K562 (cell line): Measurements from ENCODE around the gene SLC34A3. TPM values are rescaled to one million over a fixed set of nuclear protein-coding genes. Genes with fewer than 3 reads are reported as not detected.

Experiments used
- ARNT ChIP-seq, 2 experiments: fragments of 450-650 bp; IDR thresholded peaks; 2 replicates each; pipeline ENCODE4 v1.6.1; 2016; ENCODE audit warnings: mild to moderate bottlenecking in 1 of 2
- CBX8 ChIP-seq: fragments of 200-600 bp; sonication (generic); IDR thresholded peaks from 2 replicates; pipeline ENCODE4 v1.6.1; 2012; ENCODE audit warnings: borderline replicate concordance, mixed run types, low read depth, mild to moderate bottlenecking, moderate library complexity, mixed read lengths, low read length, control low read depth, inconsistent platforms; ENCODE audit not compliant: poor library complexity, severe bottlenecking; ENCODE audit errors: extremely low read depth
- KDM2B ChIP-seq: fragments of 250-450 bp; sonication (Bioruptor Pico); IDR thresholded peaks from 2 replicates; pipeline ENCODE4 v1.8.0; 2021; ENCODE audit warnings: mild to moderate bottlenecking, moderate library complexity
- PML ChIP-seq: IDR thresholded peaks from 2 replicates; pipeline ENCODE4 v1.6.1; 2012; ENCODE audit warnings: low read length, inconsistent platforms
- POLR3A ChIP-seq: IDR thresholded peaks from 2 replicates; pipeline ENCODE4 v1.6.1; 2011; ENCODE audit warnings: borderline replicate concordance, mild to moderate bottlenecking, moderate library complexity; ENCODE audit not compliant: insufficient read length, insufficient read depth; ENCODE audit errors: extremely low read depth
- PRDM10 ChIP-seq: fragments of 450-650 bp; IDR thresholded peaks from 2 replicates; pipeline ENCODE4 v1.6.1; 2018; ENCODE audit not compliant: partially characterized antibody
- RAD51 ChIP-seq: fragments of 450-650 bp; IDR thresholded peaks from 2 replicates; pipeline ENCODE4 v1.7.1; 2016; ENCODE audit warnings: low read depth, mild to moderate bottlenecking, borderline replicate concordance
- TAF1 ChIP-seq: IDR thresholded peaks from 2 replicates; pipeline ENCODE4 v1.6.1; 2011; ENCODE audit warnings: mild to moderate bottlenecking, low read length, moderate library complexity; ENCODE audit not compliant: insufficient read depth, control insufficient read depth, severe bottlenecking; ENCODE audit errors: extremely low read depth
- TARDBP ChIP-seq: fragments of 450-650 bp; IDR thresholded peaks from 2 replicates; pipeline ENCODE4 v1.6.1; 2016
- TRIM28 ChIP-seq: fragments of 450-650 bp; IDR thresholded peaks from 2 replicates; pipeline ENCODE4 v1.6.1; 2017
- ZC3H4 ChIP-seq: sonication (generic); formaldehyde crosslinking; IDR thresholded peaks from 2 replicates; pipeline ENCODE4 v1.9.0; 2021; ENCODE audit warnings: missing genetic modification reagents, borderline replicate concordance
- ZNF197 ChIP-seq: fragments of 200-800 bp; sonication (Bioruptor generic); IDR thresholded peaks from 2 replicates; pipeline ENCODE4 v1.6.1; 2016; ENCODE audit warnings: low read depth, missing genetic modification characterization, missing compliant biosample characterization
- ZNF41 ChIP-seq: fragments of 250-450 bp; sonication (Bioruptor Pico); conservative IDR thresholded peaks from 2 replicates; pipeline ENCODE4 v1.4.0; 2020; ENCODE audit warnings: mild to moderate bottlenecking
- polyA plus RNA-seq, 8 experiments: library from polyadenylated mRNA; depleted of rRNA in 4 of 8; stranded (reverse) in 5 of 8; unstranded in 3 of 8; fragments of >200 nt; fragmentation: Nextera tagmentation in 2 of 8; fragmentation: Illumina TruSeq in 1 of 8; extraction: Ambion mirVana in 2 of 8; extraction: Trizol in 1 of 8; gene quantifications; 2 replicates each; pipeline versions ENCODE4 v1.2.1 to v1.2.3, GENCODE V29; 2011 to 2014; ENCODE audit warnings: inconsistent platforms in 1 of 8, missing spikeins in 1 of 8
- total RNA-seq, 7 experiments: library from RNA; depleted of rRNA in 6 of 7; stranded (reverse); fragments of >200 nt in 6 of 7; fragmentation: Illumina TruSeq in 2 of 7; extraction: Trizol in 2 of 7; gene quantifications; 2 replicates each; pipeline versions ENCODE4 v1.2.1 to v1.2.3, GENCODE V29; 2011 to 2021; ENCODE audit warnings: low replicate concordance in 1 of 7
- TF ChIP-seq, protein P1 (sequence below): sonication (generic); formaldehyde crosslinking; IDR thresholded peaks from 2 replicates; pipeline ENCODE4 v1.8.0; 2023; ENCODE audit warnings: mild to moderate bottlenecking, missing genetic modification reagents
- TF ChIP-seq, protein P2 (sequence below): fragments of 250-450 bp; sonication (Bioruptor Pico); IDR thresholded peaks from 2 replicates; pipeline ENCODE4 v1.5.0; 2021
- TF ChIP-seq, protein P3 (sequence below): fragments of 200-800 bp; sonication (Bioruptor generic); IDR thresholded peaks from 2 replicates; pipeline ENCODE4 v1.6.1; 2017; ENCODE audit warnings: missing genetic modification characterization, missing compliant biosample characterization

Gene SLC34A3
- total and polyA plus RNA-seq, 9 of the 15 experiments (the other 6 are each of a cell fraction or from before 2014, with no cell fraction given): not detected

DNA sequence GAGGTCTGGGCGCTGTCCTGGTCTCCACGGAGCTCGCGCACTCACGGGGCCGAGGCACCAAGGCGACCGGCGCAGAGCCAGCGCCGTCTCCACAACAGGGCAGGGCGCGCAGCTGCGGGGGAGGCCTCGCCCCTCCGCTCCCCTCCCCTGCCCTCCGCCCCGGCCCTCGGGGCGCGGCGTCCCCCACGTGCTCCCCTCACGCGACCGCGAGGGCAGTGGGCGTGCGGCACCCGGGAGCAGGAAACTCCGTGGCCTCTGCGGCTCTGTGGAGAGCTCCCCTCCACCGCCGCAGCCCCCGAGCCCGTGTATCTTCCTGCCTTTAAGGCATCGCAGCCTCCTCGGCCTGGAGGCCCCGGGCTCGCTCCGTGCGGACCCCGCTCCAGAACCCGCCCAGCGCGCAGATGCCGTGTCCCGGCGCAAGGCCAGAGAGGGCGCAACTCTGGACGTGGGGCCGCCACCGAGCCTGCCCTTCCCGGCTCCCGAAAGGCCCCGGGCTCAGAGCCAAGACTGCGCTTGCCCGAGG, 9.7 kb downstream of the SLC34A3 start (continued):
- no peak for TF ChIP-seq POLR3A
- peak; percentile 48; the same call in 1 of the 2 replicates for TF ChIP-seq PML
- TF ChIP-seq ZNF41 (CRISPR knock-in tag): 0 out of 2 replicates have a peak, but pooled peaks have one; percentile 21
- TF ChIP-seq, protein P1, sequence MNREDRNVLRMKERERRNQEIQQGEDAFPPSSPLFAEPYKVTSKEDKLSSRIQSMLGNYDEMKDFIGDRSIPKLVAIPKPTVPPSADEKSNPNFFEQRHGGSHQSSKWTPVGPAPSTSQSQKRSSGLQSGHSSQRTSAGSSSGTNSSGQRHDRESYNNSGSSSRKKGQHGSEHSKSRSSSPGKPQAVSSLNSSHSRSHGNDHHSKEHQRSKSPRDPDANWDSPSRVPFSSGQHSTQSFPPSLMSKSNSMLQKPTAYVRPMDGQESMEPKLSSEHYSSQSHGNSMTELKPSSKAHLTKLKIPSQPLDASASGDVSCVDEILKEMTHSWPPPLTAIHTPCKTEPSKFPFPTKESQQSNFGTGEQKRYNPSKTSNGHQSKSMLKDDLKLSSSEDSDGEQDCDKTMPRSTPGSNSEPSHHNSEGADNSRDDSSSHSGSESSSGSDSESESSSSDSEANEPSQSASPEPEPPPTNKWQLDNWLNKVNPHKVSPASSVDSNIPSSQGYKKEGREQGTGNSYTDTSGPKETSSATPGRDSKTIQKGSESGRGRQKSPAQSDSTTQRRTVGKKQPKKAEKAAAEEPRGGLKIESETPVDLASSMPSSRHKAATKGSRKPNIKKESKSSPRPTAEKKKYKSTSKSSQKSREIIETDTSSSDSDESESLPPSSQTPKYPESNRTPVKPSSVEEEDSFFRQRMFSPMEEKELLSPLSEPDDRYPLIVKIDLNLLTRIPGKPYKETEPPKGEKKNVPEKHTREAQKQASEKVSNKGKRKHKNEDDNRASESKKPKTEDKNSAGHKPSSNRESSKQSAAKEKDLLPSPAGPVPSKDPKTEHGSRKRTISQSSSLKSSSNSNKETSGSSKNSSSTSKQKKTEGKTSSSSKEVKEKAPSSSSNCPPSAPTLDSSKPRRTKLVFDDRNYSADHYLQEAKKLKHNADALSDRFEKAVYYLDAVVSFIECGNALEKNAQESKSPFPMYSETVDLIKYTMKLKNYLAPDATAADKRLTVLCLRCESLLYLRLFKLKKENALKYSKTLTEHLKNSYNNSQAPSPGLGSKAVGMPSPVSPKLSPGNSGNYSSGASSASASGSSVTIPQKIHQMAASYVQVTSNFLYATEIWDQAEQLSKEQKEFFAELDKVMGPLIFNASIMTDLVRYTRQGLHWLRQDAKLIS (CRISPR knock-in tag): 0 out of 2 replicates have a peak, but pooled peaks have one; percentile 48
- TF ChIP-seq, protein P2, sequence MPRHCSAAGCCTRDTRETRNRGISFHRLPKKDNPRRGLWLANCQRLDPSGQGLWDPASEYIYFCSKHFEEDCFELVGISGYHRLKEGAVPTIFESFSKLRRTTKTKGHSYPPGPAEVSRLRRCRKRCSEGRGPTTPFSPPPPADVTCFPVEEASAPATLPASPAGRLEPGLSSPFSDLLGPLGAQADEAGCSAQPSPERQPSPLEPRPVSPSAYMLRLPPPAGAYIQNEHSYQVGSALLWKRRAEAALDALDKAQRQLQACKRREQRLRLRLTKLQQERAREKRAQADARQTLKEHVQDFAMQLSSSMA (CRISPR knock-in tag): peak; percentile 71; the same call in 1 of the 2 replicates
- TF ChIP-seq PRDM10: peak; percentile 33
- TF ChIP-seq ZNF197: no peak
- no peak for TF ChIP-seq TRIM28
- no peak for TF ChIP-seq TAF1
- TF ChIP-seq ZC3H4: no peak
- TF ChIP-seq ARNT (IDR thresholded peaks at IDR 0.05): no peak
- TF ChIP-seq, protein P3, sequence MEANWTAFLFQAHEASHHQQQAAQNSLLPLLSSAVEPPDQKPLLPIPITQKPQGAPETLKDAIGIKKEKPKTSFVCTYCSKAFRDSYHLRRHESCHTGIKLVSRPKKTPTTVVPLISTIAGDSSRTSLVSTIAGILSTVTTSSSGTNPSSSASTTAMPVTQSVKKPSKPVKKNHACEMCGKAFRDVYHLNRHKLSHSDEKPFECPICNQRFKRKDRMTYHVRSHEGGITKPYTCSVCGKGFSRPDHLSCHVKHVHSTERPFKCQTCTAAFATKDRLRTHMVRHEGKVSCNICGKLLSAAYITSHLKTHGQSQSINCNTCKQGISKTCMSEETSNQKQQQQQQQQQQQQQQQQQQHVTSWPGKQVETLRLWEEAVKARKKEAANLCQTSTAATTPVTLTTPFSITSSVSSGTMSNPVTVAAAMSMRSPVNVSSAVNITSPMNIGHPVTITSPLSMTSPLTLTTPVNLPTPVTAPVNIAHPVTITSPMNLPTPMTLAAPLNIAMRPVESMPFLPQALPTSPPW (CRISPR knock-in tag): no peak
- TF ChIP-seq KDM2B (CRISPR knock-in tag): peak; percentile 93; the same call in 1 of the 2 replicates
- peak; percentile 43 for TF ChIP-seq RAD51
- peak; percentile 89 for TF ChIP-seq TARDBP
- no peak for TF ChIP-seq CBX8
